Measurements from ENCODE around the gene CCDC182.

GRCh38 chr17:57721967-57722703, 23.0 kb downstream of the CCDC182 start:
- no peak for TF ChIP-seq CTCF (IDR thresholded peaks at IDR 0.05; ENCODE audit: borderline replicate concordance, extremely low read depth, low read length, poor library complexity, severe bottlenecking)
- TF ChIP-seq EZH2 (IDR thresholded peaks at IDR 0.05; ENCODE audit: borderline replicate concordance, low read depth, low read length, severe bottlenecking): no peak

Measured in DND-41 (cell line).